Neural progenitor cell (in vitro differentiated cells): ENCODE data around the gene TRIM38.

ENCODE experiments used
- CTCF ChIP-seq: fragments of 200-600 bp; sonication (generic); IDR thresholded peaks from 2 replicates; pipeline ENCODE4 v1.5.1; 2017; ENCODE audit warnings: antibody characterized with exemption, mild to moderate bottlenecking
- EZH2 ChIP-seq: fragments of 200-600 bp; sonication (generic); IDR thresholded peaks from 2 replicates; pipeline ENCODE4 v1.6.1; 2017; ENCODE audit warnings: antibody characterized with exemption, mild to moderate bottlenecking, moderate library complexity
- EZH2phosphoT487 ChIP-seq: fragments of 200-600 bp; sonication (generic); IDR thresholded peaks from 2 replicates; pipeline ENCODE4 v1.6.1; 2017; ENCODE audit warnings: antibody characterized with exemption

- no peak for TF ChIP-seq CTCF
- TF ChIP-seq EZH2phosphoT487 = no peak
- no peak for TF ChIP-seq EZH2
These were observed 4.1 kb downstream of the TRIM38 start for GRCh38 chr6:25966711-25967110.
